Nephron progenitor cell (in vitro differentiated cells): ENCODE measurements around the gene EXTL1.

Source experiments
- DNase-seq: peaks from one replicate; pipeline ENCODE4 v3.0.0; 2021
- H3K27ac Mint-ChIP-seq: 2 replicates; pipeline ENCODE4 v1.8.0; 2021; ENCODE audit warnings: mild to moderate bottlenecking, moderate library complexity, mixed read lengths
- H3K27me3 Mint-ChIP-seq: 2 replicates; pipeline ENCODE4 v1.8.0; 2021; ENCODE audit warnings: mild to moderate bottlenecking, low read depth, mixed read lengths; ENCODE audit not compliant: poor library complexity
- H3K36me3 Mint-ChIP-seq: 2 replicates; pipeline ENCODE4 v1.8.0; 2021; ENCODE audit warnings: low read depth, mixed read lengths
- H3K4me1 Mint-ChIP-seq: 2 replicates; pipeline ENCODE4 v1.8.0; 2021; ENCODE audit warnings: mixed read lengths
- H3K4me3 Mint-ChIP-seq: 2 replicates; pipeline ENCODE4 v1.8.0; 2021; ENCODE audit warnings: mild to moderate bottlenecking, moderate library complexity, mixed read lengths
- H3K9me3 Mint-ChIP-seq: 2 replicates; pipeline ENCODE4 v1.8.0; 2021; ENCODE audit warnings: mild to moderate bottlenecking, moderate library complexity, mixed read lengths
- CTCF ChIP-seq: fragments of 200-600 bp; sonication (generic); IDR thresholded peaks from 2 replicates; pipeline ENCODE4 v1.5.0; 2021; ENCODE audit warnings: antibody characterized with exemption

EXTL1 gene

GRCh38 chr1:26038904-26039303, 17.3 kb downstream of the EXTL1 start:
- no peak for TF ChIP-seq CTCF
- no peaks in the 10 kb centered on the region for H3K36me3 Mint-ChIP-seq
- H3K27ac Mint-ChIP-seq, result no peak overlapping the region
- H3K4me3 Mint-ChIP-seq, result no peak overlapping the region
- H3K9me3 Mint-ChIP-seq, result no peaks in the 10 kb centered on the region
- H3K4me1 Mint-ChIP-seq, result peaks cover 26% of the 10 kb centered on the region
- peaks cover 48% of the 10 kb centered on the region for H3K27me3 Mint-ChIP-seq
- no peak for DNase-seq

GRCh38 chr1:26041401-26041800, 19.8 kb downstream of the EXTL1 start:
- TF ChIP-seq CTCF, result no peak
- Mint-ChIP-seq H3K4me1 (peaks cover 15% of the 10 kb centered on the region), H3K4me3 (no peak overlapping the region), H3K9me3 (no peaks in the 10 kb centered on the region), H3K27me3 (peaks cover 70% of the 10 kb centered on the region), H3K27ac (no peak overlapping the region), H3K36me3 (no peaks in the 10 kb centered on the region)
- DNase-seq, result no peak

- TF ChIP-seq CTCF, result no peak
- Mint-ChIP-seq H3K36me3 (no peaks in the 10 kb centered on the region), H3K9me3 (no peaks in the 10 kb centered on the region), H3K4me3 (no peak overlapping the region), H3K4me1 (peaks cover 11% of the 10 kb centered on the region), H3K27me3 (peaks cover 76% of the 10 kb centered on the region), H3K27ac (no peak overlapping the region)
- DNase-seq, result no peak
These were observed 20.4 kb downstream of the EXTL1 start for GRCh38 chr1:26041978-26042377.

GRCh38 chr1:26043765-26044164, 22.2 kb downstream of the EXTL1 start:
- H3K27ac Mint-ChIP-seq, result no peak overlapping the region
- H3K27me3 Mint-ChIP-seq, result peaks cover 80% of the 10 kb centered on the region
- no peaks in the 10 kb centered on the region for H3K36me3 Mint-ChIP-seq
- H3K9me3 Mint-ChIP-seq, result no peaks in the 10 kb centered on the region
- DNase-seq, result no peak
- peaks cover 11% of the 10 kb centered on the region for H3K4me1 Mint-ChIP-seq
- TF ChIP-seq CTCF, result no peak
- no peak overlapping the region for H3K4me3 Mint-ChIP-seq

- Mint-ChIP-seq H3K36me3 (no peaks in the 10 kb centered on the region), H3K27me3 (peaks cover 87% of the 10 kb centered on the region), H3K4me3 (no peak overlapping the region), H3K9me3 (no peaks in the 10 kb centered on the region), H3K27ac (no peak overlapping the region), H3K4me1 (peaks cover 7% of the 10 kb centered on the region)
- no peak for DNase-seq
- TF ChIP-seq CTCF, result no peak
These were observed 22.8 kb downstream of the EXTL1 start for GRCh38 chr1:26044414-26044813.

GRCh38 chr1:26044971-26045721, 23.6 kb downstream of the EXTL1 start:
- H3K4me3 Mint-ChIP-seq, result peak overlapping the region; percentile 72
- H3K27me3 Mint-ChIP-seq, result peaks cover 91% of the 10 kb centered on the region
- H3K27ac Mint-ChIP-seq, result no peak overlapping the region
- no peaks in the 10 kb centered on the region for H3K36me3 Mint-ChIP-seq
- H3K9me3 Mint-ChIP-seq, result no peaks in the 10 kb centered on the region
- peaks cover 11% of the 10 kb centered on the region for H3K4me1 Mint-ChIP-seq
- no peak for TF ChIP-seq CTCF
- peak; percentile 47 for DNase-seq
